HG03460 (cell line): ENCODE measurements around the gene NDUFA7.
"Not testable (repeated sequence)": the region's sequence is repeated elsewhere in the genome, so short reads cannot be mapped to it uniquely, and the experiment has no call there.

Experiments used
- ATAC-seq: cut with Tn5 transposase; IDR thresholded peaks from one replicate; pipeline ENCODE4 v1.9.1; 2021; ENCODE audit not compliant: unreplicated experiment

The NDUFA7 gene

DNA sequence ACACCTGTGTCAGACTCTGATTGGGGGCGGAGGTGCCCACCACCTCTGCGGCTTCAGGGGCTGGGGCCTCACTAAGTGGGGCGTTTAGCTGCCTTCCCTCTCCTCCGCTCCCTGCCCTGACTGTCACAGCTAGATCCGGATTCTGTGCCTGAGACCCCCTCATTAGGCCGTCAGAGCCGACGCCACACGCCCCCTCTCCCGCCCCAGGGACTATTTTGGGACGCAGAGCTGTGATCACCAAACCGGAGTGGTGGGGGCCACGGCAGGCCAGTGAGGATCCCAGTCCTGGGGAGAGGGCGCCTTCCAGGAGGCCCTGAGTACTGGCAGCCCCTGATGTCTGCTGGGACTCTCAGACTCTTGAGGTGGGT, 21.1 kb upstream of the NDUFA7 start:
- no peak for ATAC-seq

DNA sequence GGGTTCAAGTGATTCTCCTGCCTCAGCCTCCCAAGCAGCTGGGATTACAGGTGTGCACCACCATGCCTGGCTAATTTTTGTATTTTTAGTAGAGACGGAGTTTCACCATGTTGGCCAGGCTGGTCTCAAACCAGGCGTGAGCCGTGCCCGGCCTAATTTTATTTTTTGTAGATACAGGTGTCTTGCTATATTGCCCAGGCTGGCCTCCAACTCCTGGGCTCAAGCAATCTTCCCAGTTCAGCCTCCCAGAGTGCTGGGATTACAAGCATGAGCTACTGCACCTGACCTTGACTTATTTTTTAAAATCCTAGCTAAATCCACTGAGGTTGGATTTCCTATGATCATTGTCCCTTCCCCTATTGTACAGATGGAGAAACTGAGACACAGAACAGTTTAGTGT, 20.3 kb upstream of the NDUFA7 start:
- not testable (repeated sequence) for ATAC-seq

DNA sequence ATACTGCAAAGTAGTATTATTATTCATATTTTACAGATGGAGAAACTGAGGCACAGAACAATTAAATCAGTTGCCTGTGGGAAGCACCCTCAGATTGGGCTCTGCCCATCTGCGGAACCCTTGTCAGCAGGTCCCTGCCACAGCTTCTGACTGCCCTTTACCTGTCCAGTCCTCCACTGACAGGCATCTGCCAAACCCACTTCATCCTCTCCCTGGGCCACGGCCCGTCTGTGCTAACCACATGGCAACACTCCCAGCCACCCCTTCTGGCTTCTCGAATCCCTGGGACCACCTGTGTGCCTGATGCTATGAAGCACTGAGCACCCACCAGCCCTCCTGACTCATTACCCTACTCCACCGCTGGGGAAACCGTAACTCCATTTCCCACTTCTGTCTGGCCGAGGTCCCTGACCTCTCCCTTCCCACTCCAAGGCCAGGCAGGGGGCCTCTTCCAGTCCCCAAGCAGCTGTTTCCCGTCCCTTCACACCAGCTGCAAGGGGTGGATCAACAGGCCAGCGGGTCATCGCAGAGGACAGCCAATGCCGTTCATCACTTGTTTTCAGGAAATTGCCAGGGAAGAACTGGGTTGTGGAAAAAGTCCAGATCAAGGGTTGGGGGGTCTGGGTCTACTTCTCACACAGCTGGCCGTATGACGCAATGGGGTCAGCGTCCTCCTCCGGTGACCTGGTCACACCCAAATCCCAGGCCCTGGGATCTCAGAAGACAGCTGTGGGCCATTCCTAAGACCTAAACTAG, 19.3 kb upstream of the NDUFA7 start:
- no peak for ATAC-seq

DNA sequence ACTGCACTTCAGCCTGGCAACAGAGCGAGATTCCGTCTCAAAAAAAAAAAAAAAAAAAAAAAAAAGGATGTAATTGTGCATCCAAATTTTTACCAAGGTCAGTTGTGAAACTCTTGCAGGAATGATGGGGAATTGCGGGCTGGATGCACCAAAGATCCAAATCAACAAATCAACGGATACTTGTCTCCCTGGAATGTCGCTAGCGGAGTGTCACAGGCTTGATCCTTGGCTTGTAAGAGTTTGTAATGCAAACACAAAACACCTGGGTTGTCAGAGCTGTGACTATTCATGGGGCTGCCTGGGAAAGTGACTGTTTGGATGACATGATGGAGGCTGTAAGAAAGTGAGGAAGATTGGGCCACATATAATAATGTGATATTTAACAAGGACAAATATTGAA, 17.7 kb upstream of the NDUFA7 start:
- no peak for ATAC-seq

DNA sequence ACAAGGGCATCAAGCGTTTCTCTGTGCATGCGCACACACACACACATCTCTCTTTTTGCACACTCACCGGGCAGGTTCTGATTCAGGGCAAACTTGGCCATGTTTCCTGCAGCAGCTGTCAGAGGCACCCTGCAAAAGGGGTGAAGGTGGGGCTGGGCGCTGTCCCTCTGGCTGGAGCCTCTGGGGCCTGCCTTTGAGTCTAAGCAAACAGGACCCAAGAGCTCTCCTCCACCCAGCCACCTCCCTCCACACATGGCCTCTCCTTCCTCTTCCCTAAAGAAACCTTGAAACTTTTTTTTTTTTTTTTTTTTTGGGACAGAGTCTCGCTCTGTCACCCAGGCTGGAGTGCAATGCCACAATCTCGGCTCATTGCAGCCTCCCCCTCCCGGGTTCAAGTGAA, 16.6 kb upstream of the NDUFA7 start:
- no peak for ATAC-seq

DNA sequence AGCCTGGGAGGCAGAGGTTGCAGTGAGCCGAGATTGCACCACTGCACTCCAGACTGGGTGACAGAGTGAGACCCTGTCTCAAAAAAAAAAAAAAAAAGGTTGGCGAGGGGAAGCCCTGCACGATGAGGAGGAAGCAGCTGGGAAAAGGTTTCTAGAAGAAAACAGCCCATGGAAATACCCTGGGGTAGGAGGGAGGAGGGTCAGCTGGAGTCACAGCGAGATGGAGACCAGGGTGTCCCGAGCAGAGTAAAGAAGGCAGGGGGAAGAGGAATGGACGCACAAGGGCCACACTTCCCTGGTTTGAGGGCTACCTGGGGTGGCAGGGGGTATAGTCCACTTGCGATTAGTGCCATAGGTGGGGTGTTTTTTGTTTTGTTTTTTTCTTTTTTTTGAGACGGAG, 15.5 kb upstream of the NDUFA7 start:
- no peak for ATAC-seq

DNA sequence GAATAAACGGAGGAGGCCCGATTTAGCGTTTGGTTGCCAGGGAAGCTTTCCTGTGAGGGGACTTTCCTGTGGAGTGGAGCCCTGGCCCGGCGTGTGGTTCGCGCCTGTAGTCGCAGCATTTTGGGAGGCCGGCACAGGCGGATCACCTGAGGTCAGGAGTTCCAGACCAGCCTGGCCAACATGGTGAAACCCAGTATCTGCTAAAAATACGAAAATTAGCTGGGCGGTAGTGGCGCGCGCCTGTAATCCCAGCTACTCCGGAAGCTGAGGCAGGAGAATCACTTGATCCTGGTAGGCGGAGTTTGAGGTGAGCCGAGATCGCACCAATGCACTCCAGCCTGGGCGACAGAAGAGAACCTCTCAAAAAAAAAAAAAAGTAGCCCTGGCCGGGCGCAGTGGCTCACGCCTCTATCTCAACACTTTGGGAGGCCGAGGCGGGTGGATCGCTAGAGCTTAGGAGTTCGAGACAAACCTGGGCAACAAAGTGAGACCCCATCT, 14.9 kb upstream of the NDUFA7 start:
- no peak for ATAC-seq

DNA sequence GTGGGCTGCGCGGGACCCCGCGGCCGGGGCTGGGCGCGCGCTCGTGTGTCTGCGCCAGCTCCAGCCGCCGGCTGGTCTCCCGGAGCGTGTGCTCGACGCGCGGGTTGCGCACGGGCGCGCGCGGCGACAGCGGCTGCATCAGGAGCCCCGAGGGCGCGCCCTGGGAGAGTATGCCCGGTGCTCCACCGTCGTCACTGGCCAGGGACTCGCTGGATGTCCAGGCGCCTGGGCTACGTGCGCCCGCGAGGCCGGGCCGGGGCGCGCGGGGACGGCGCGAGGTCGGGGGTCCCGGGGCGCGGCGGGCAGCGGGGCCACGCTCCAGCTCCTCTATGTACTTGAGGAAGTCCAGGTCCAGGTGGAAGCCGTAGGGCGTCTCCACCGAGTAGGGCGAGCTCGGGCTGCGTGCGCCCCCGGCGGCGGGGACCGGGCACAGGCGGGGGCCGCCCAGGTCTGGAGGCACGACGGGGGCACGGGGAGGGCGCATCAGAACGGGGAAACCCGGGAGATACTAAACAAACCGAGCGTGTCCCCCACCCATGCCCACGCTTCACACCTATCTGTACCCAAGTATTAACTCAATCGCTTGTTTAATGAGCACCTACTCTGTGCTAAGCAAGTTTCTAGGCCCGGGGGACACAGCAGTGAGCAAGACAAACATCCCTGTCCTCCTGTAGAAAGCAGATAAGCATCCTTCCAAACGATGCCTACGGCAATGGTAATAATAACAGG, 14.3 kb upstream of the NDUFA7 start:
- ATAC-seq: no peak

DNA sequence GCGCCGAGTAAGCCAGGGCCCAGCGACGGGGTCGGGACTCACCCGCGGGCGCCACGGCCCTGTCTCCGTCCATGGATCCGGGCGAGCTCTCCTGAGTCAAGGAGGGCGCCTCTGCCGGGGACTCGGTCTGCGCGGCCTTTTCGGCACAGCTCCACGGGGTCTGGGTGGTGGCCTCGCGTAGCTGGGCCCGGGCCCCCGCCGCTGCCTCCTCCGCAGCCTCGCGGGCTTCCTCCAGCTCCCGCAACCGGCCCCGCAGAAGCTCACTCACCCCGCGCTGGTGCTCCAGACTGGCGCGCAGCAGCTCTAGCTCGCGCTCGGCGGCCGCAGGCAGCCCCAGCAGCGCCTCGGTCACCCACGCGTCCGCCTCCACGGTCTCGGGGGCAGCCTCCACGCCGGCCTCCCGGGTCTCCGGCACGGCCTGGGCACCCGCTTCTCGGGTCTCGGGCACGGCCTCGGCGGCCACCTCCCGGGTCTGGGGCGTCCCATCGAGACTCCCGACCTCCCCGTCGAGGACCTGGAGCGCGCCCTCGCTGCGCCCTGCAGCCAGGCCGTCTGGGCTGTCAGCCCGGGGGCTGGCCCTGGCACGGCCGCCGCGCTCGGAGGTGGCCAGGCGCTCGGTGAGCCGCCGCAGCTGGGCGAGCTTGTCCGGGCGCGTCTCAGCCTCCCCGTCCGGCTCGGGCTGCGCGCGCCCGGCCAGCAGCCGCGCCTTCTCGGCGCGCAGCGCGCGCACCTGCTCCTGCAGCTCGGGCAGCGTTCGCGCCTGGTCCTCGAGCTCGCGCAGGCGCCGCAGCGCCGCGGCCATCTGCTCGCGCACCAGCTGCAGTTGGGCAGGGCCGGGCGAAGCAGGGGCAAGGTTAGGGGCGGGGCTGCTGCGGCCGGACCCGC, 13.5 kb upstream of the NDUFA7 start:
- ATAC-seq: no peak

DNA sequence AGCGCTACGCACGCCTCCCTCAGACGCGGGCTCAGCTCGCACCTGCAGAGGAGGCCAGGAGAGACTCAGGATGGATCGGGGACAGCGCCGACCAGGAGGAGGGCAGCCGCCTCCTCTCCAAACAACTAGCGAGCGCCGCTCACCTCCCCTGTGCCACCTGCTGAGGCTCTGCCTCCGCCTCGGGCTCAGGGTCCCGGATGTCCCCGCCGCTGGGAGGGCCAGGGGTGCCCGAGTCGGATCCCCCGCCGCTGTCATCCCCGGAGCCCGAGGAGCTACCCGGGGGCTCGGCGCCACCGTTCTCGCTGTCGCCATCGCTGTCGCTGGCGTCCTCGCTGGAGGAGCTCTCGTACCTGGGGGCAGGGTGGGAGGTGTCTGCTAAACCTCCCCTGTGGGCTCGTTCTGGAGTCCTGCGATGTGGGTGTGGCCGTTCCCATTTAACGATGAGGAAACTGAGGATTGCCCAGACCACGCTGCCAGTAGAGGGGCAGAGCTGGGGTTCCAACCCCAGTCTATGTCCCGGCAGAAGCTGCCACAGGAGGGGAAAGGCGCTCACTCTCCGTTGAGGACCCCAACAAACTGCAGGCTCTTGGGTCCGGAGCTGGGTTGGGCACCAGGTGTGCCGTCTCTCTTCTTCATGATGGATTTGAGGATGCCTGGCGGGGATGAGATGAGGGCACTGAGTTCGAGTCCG, 12.7 kb upstream of the NDUFA7 start:
- no peak for ATAC-seq

DNA sequence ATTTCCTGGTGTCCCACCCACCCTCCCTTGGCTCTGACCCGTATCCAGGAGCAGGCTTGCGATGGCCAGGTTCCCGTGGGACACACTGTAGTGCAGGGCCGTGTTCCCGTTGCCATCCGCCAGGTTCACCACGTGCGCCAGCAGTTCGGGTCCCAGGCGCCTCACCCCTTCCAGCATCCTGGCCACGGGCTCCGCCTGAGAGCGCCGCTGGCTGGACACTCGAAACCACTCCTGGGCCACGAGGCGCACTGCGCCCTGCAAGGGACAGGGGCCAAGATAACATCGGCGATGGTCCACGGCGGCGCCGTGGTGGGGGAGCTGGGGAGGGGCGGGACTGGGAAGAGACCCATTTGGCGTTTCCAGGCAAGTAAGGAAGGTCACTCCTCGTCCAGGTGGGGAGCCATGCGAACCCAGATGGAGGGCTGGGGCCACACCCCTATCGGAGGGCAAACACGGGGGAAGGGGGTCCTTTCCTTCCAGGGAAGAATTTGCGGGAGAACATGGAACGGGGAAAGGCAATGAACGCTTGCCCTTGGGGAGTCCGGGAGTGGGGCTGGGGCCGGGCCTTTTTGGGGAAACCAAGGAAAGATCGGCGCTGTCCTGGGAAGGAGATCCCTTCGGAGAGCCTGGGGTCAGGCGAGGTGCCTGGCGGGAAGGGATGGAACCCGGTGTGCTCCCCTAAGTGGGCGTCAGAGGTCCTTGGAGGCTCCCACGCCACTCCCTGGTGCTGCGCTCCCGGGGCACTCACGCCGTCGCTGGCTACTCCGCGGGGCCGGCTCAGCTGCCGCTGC, 12.0 kb upstream of the NDUFA7 start:
- no peak for ATAC-seq

DNA sequence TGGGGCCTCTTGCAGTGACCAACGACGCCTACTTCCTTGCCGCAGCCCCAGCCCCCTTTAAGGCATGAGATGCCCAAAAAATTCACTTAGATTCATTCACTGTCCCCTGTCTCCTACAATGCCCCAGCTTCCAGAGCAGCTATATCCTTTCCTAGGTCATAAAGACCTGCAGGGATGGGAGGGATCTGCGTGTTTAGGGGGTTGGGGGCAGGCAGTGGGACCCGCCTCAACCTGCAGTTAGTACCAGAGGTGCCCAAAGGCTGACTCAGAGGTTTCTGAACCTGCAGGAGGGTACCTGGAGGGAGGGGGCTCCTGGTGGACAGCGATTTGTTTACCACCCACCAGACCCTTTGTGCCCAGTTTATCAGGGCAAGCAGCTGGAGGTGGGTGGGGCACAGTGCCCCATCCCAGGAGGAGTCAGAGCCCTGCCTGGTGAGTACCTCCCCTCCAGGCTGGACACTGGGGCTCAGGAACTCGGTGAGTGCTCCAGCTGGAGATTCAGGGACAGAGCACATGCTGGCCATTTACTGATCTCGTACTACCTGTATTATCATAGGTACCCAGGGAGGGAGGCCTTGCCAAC, 10.2 kb upstream of the NDUFA7 start:
- ATAC-seq: no peak

DNA sequence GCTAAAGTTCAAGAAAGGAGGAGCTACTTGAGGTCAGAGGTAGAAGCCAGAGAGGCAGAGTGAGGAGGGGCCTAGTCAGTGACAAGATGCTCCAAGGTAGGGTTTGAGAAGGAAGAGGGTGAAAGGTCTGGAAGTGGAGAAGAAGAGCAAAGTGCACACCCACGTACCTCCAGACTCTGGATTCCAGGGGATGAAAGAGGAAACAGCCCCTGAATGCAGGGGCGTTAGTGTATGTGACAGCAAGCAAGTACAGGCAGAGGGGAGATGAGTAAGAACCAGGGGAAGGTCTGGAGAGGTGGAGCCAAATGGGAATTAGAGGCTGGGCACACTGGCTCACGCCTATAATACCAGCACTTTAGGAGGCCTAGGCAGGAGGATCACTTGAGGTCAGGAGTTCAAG, 8.8 kb upstream of the NDUFA7 start:
- ATAC-seq: no peak

DNA sequence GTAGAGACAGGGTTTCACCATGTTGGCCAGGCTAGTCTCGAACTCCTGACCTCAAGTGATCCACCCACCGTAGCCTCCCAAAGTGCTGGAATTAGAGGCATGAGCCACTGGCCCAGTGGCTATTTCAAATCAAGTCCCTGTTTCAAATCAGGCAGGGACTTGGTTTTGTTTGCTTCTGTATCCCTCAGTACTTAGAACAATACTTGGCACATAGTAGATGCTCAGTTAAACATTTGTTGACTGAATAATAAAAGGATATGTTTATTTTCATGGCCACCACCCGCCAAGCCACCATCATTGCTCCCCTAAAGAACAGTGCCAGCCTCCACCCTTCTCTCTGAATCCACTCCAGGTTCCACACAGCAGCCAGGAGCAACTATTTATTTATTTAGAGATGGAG, 4.3 kb upstream of the NDUFA7 start:
- ATAC-seq: no peak

DNA sequence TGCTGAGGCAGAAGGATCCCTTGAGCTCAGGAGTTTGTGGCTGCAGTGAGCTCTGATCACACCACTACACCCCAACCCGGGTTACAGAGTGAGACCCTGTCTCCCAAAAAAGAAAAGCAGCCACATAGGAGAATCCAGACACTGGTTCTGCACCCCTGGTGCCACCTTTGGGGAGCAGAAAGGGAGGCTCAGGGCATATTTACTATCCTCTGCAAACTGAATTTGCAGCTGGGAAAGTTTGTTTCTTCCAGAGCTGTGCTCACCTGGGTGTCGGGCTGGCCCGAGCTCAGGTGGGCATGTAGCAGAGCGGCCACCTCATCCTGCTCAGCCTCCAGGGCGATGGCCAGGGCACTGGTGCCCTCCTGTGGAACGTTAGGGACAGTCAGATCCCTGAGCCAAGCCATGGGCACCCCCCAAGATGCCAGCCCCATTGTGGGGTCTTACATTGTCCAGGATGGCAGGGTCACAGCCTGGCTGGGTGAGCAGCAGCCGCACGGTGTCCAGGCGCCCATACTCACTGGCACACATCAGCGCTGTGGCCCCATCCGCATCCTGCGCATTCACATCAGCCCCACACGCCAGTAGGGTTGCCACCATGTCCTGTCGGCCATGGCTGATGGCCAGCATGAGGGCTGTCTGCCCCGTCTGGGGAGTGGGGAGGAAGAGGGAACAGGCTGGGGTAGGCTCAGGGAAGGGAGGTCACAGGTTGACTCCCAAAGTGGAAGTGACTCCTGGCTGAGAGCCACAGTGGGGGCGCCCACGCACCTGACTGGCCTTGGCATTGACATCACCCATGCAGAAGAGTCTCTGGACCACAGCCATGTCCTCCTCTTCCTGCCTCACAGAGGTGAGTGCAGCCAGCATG, 3.2 kb upstream of the NDUFA7 start:
- no peak for ATAC-seq

DNA sequence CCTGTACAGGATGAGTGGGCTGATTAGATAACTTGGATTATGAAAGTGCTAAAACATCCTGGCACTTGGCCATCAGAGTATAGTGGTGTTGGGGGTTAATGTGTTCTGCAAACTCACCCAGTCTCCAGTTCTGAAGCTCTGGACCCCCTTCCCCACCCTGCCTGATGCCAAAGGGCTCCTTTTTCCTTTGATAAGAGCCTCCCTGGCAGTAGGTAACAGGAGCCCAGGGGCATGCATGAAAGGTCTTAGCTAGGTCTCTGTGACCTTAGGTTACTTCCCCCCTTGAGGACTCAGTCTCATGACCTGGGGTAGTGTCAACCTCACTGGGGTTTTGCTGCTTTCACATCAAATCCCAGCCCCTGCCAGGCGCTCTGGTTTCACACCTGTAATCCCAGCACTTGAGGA, 2.6 kb upstream of the NDUFA7 start:
- no peak for ATAC-seq

DNA sequence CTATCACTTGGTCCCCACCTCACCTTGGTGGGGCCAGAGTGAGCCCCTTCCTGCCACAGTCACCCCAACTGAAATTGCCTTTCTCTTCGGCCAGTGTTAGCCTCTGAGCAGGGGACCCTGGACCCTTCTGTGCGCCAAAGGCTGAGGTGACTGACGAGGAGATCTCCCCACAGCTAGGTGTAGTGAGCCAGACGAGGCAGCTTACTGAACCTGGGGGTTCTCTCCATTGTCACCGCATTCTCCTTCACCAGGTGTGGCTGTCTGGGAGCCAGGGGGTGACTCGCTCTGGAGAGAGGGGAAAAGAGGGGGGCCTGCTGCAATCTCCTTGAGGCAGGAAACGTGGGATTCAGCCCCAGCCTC, 1.4 kb upstream of the NDUFA7 start:
- ATAC-seq: no peak

DNA sequence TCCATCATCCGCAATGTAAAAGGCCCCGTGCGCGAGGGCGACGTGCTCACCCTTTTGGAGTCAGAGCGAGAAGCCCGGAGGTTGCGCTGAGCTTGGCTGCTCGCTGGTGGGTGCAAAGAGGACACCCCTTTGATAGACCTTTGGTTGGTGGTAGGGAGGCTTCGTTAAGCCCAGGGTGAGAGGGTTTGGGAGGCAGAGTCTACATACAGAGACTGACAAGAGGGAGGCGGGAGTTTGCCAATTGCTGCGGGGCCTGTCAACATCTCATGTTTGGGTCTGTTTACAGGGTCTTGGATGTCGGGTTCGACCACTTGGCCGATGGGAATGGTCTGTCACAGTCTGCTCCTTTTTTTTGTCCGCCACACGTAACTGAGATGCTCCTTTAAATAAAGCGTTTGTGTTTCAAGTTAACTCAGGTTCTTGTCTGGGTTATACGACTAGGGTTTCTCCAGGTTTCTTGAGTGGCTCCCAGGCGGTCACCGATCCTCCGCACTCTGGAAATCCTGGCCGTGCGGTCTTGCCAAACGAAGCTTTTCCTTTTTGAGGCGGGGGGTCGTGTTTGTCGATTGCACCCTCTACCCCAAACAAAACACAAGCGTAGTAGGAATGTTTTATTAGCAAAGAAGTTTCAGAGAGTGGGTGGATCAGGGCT, 937 bp upstream of the NDUFA7 start:
- ATAC-seq: no peak
